HG02610 (cell line): ENCODE measurements around the gene RAB12.
"Not testable (repeated sequence)": the region's sequence is repeated elsewhere in the genome, so short reads cannot be mapped to it uniquely, and the experiment has no call there.

ENCODE experiments used
- ATAC-seq: cut with Tn5 transposase; IDR thresholded peaks from one replicate; pipeline ENCODE4 v1.9.1; 2021; ENCODE audit warnings: mild to moderate bottlenecking, moderate library complexity; ENCODE audit not compliant: unreplicated experiment

RAB12 gene

GRCh38 chr18:8639762-8640161 is 30.5 kb downstream of the RAB12 start:
- ATAC-seq = no peak

GRCh38 chr18:8643326-8643878 is 34.2 kb downstream of the RAB12 start:
- no peak for ATAC-seq

- not testable (repeated sequence) for ATAC-seq
These were observed 38.1 kb downstream of the RAB12 start for GRCh38 chr18:8647359-8647758.

- ATAC-seq = not testable (repeated sequence)
These were observed 42.4 kb downstream of the RAB12 start for GRCh38 chr18:8651478-8652261.

GRCh38 chr18:8654503-8655451 is 45.5 kb downstream of the RAB12 start:
- ATAC-seq = no peak

GRCh38 chr18:8656232-8656631 is 47.0 kb downstream of the RAB12 start:
- ATAC-seq = no peak

GRCh38 chr18:8657050-8657820 is 48.0 kb downstream of the RAB12 start:
- no peak for ATAC-seq

- ATAC-seq = no peak
These were observed 48.7 kb downstream of the RAB12 start for GRCh38 chr18:8657873-8658470.

GRCh38 chr18:8658858-8659485 is 49.7 kb downstream of the RAB12 start:
- ATAC-seq = no peak

GRCh38 chr18:8659609-8660242 is 50.5 kb downstream of the RAB12 start:
- no peak for ATAC-seq

GRCh38 chr18:8660316-8660715 is 51.1 kb downstream of the RAB12 start:
- no peak for ATAC-seq

GRCh38 chr18:8661754-8662559 is 52.7 kb downstream of the RAB12 start:
- no peak for ATAC-seq

- no peak for ATAC-seq
These were observed 53.5 kb downstream of the RAB12 start for GRCh38 chr18:8662560-8663255.

GRCh38 chr18:8667846-8668245 is 58.6 kb downstream of the RAB12 start:
- no peak for ATAC-seq

- no peak for ATAC-seq
These were observed 59.1 kb downstream of the RAB12 start for GRCh38 chr18:8668381-8668780.

- ATAC-seq = no peak
These were observed 60.3 kb downstream of the RAB12 start for GRCh38 chr18:8669571-8669970.

- ATAC-seq = peak; percentile 65
These were observed 64.3 kb downstream of the RAB12 start for GRCh38 chr18:8673256-8674209.
